Activated naive CD4-positive, alpha-beta T cell treated with anti-CD3 and anti-CD28 coated beads for 36 hours (primary cell): ENCODE results near the gene ATXN1. TPM values are rescaled to one million over a fixed set of nuclear protein-coding genes. Genes with fewer than 3 reads are reported as not detected.

Experiments used
- CTCF ChIA-PET: fragments of 350-600 bp; sonication (Branson Sonifier 250); formaldehyde crosslinking; loops from one replicate; lab custom pipeline; 2021; ENCODE audit warnings: antibody characterized with exemption; lab: Charles Lee
- DNase-seq: peaks from one replicate; pipeline ENCODE4 v3.0.0-alpha.2; 2020
- H3K27ac Mint-ChIP-seq: one replicate; pipeline ENCODE4 v1.8.0; 2021; ENCODE audit warnings: mild to moderate bottlenecking, mixed read lengths
- H3K27me3 Mint-ChIP-seq: one replicate; pipeline ENCODE4 v1.8.0; 2021; ENCODE audit warnings: low read depth, mixed read lengths
- H3K36me3 Mint-ChIP-seq: one replicate; pipeline ENCODE4 v1.8.0; 2021; ENCODE audit warnings: low read depth, mixed read lengths
- H3K4me1 Mint-ChIP-seq: one replicate; pipeline ENCODE4 v1.8.0; 2021; ENCODE audit warnings: low read depth, mixed read lengths
- H3K4me3 Mint-ChIP-seq: one replicate; pipeline ENCODE4 v1.8.0; 2021; ENCODE audit warnings: mild to moderate bottlenecking, moderate library complexity, mixed read lengths
- H3K9me3 Mint-ChIP-seq: one replicate; pipeline ENCODE4 v1.8.0; 2021; ENCODE audit warnings: mixed read lengths
- intact Hi-C: fragments of 100-400 bp; cut with micrococcal nuclease; formaldehyde crosslinking; loops from one replicate; pipeline ENCODE4 v1.15.1; 2023
- total RNA-seq, 2 experiments: library from RNA; stranded (reverse); gene quantifications; one replicate each; pipeline ENCODE4 v1.2.3, GENCODE V29; 2021

The ATXN1 gene
- total RNA-seq, 2 experiments from 2014 or later: 9.4 to 12.7 TPM

- CTCF ChIA-PET: interaction anchor here (0.6 kb wide), 1 partner anchor 22 kb away, joined by 3 read pairs; no protein-coding TSS in a partner anchor
- Mint-ChIP-seq H3K36me3 (peaks cover 4% of the 10 kb centered on the region), H3K27ac (no peak overlapping the region), H3K4me3 (no peak overlapping the region), H3K4me1 (peaks cover 63% of the 10 kb centered on the region), H3K27me3 (no peaks in the 10 kb centered on the region), H3K9me3 (no peaks in the 10 kb centered on the region)
- DNase-seq: no peak
- intact Hi-C loops: loop anchor here (10.0 kb wide), 1 partner anchor 1667 kb away; the partner anchor contains the start of genes KDM1B and TPMT
Measured at GRCh38 chr6:16487996-16488674, 273.1 kb downstream of the ATXN1 start.

- peaks cover 73% of the 10 kb centered on the region for H3K4me1 Mint-ChIP-seq
- no peak for DNase-seq
- no peaks in the 10 kb centered on the region for H3K9me3 Mint-ChIP-seq
- H3K4me3 Mint-ChIP-seq: no peak overlapping the region
- intact Hi-C loops: loop anchor here (10.0 kb wide), 1 partner anchor 1668 kb away; the partner anchor contains the start of genes KDM1B and TPMT
- H3K27me3 Mint-ChIP-seq: no peaks in the 10 kb centered on the region
- peaks cover 4% of the 10 kb centered on the region for H3K36me3 Mint-ChIP-seq
- CTCF ChIA-PET: interaction anchor here (1.9 kb wide), 1 partner anchor 24 kb away, joined by 6 read pairs; no protein-coding TSS in a partner anchor
- H3K27ac Mint-ChIP-seq: no peak overlapping the region
Measured at GRCh38 chr6:16486661-16487060, 274.6 kb downstream of the ATXN1 start.

- H3K4me3 Mint-ChIP-seq: no peak overlapping the region
- no peaks in the 10 kb centered on the region for H3K9me3 Mint-ChIP-seq
- H3K4me1 Mint-ChIP-seq: peaks cover 77% of the 10 kb centered on the region
- H3K27me3 Mint-ChIP-seq: no peaks in the 10 kb centered on the region
- H3K36me3 Mint-ChIP-seq: peaks cover 4% of the 10 kb centered on the region
- CTCF ChIA-PET: interaction anchor here (0.6 to 1.6 kb wide), 4 partner anchors 12 to 69 kb away, joined by 3 to 6 read pairs (median 4); no protein-coding TSS in a partner anchor
- intact Hi-C loops: loop anchor here (1.0 to 10.0 kb wide), 6 partner anchors 8 to 1671 kb away; partner anchors contain the start of genes ATXN1, KDM1B and TPMT
- peak overlapping the region; percentile 87 for H3K27ac Mint-ChIP-seq
- DNase-seq: no peak
Measured at GRCh38 chr6:16483315-16483875, 277.9 kb downstream of the ATXN1 start.

- H3K4me1 Mint-ChIP-seq: peaks cover 72% of the 10 kb centered on the region
- intact Hi-C loops: loop anchor here (1.0 to 10.0 kb wide), 6 partner anchors 8 to 1672 kb away; partner anchors contain the start of genes ATXN1, KDM1B and TPMT
- H3K27ac Mint-ChIP-seq: peak overlapping the region; percentile 87
- DNase-seq: peak; percentile 46
- H3K9me3 Mint-ChIP-seq: no peaks in the 10 kb centered on the region
- H3K36me3 Mint-ChIP-seq: peaks cover 4% of the 10 kb centered on the region
- CTCF ChIA-PET: interaction anchor here (0.7 kb wide), 1 partner anchor 30 kb away, joined by 3 read pairs; no protein-coding TSS in a partner anchor
- H3K4me3 Mint-ChIP-seq: no peak overlapping the region
- H3K27me3 Mint-ChIP-seq: no peaks in the 10 kb centered on the region
Measured at GRCh38 chr6:16482702-16483314, 278.5 kb downstream of the ATXN1 start.

- CTCF ChIA-PET: interaction anchor here (0.7 to 1.2 kb wide), 3 partner anchors 31 to 162 kb away, joined by 3 read pairs; no protein-coding TSS in a partner anchor
- H3K4me1 Mint-ChIP-seq: peaks cover 70% of the 10 kb centered on the region
- peak overlapping the region; percentile 75 for H3K27ac Mint-ChIP-seq
- peak overlapping the region; percentile 32 for H3K4me3 Mint-ChIP-seq
- peak; percentile 79 for DNase-seq
- no peaks in the 10 kb centered on the region for H3K9me3 Mint-ChIP-seq
- peaks cover 7% of the 10 kb centered on the region for H3K36me3 Mint-ChIP-seq
- intact Hi-C loops: loop anchor here (1.0 to 10.0 kb wide), 6 partner anchors 45 to 1673 kb away; partner anchors contain the start of genes KDM1B and TPMT
- no peaks in the 10 kb centered on the region for H3K27me3 Mint-ChIP-seq
Measured at GRCh38 chr6:16481697-16482399, 279.4 kb downstream of the ATXN1 start.

GRCh38 chr6:16480763-16481560, 280.3 kb downstream of the ATXN1 start:
- peaks cover 7% of the 10 kb centered on the region for H3K36me3 Mint-ChIP-seq
- no peaks in the 10 kb centered on the region for H3K27me3 Mint-ChIP-seq
- no peaks in the 10 kb centered on the region for H3K9me3 Mint-ChIP-seq
- intact Hi-C loops: loop anchor here (1.0 to 10.0 kb wide), 5 partner anchors 60 to 1674 kb away; partner anchors contain the start of genes KDM1B and TPMT
- peaks cover 69% of the 10 kb centered on the region for H3K4me1 Mint-ChIP-seq
- CTCF ChIA-PET: interaction anchor here (0.6 to 1.2 kb wide), 10 partner anchors 8 to 290 kb away, joined by 3 to 9 read pairs (median 3); no protein-coding TSS in a partner anchor
- peak overlapping the region; percentile 32 for H3K4me3 Mint-ChIP-seq
- no peak for DNase-seq
- H3K27ac Mint-ChIP-seq: peak overlapping the region; percentile 75

- no peak for DNase-seq
- Mint-ChIP-seq H3K4me3 (no peak overlapping the region), H3K4me1 (peaks cover 73% of the 10 kb centered on the region), H3K27ac (no peak overlapping the region), H3K36me3 (peaks cover 4% of the 10 kb centered on the region), H3K9me3 (no peaks in the 10 kb centered on the region), H3K27me3 (no peaks in the 10 kb centered on the region)
- CTCF ChIA-PET: no interaction called here
- intact Hi-C loops: loop anchor here (10.0 kb wide), 2 partner anchors 563 to 1227 kb away; partner anchors contain the start of gene NUP153
Measured at GRCh38 chr6:16477367-16478149, 283.7 kb downstream of the ATXN1 start.

GRCh38 chr6:16476861-16477260, 284.4 kb downstream of the ATXN1 start:
- no peak for DNase-seq
- intact Hi-C loops: loop anchor here (10.0 kb wide), 2 partner anchors 562 to 1228 kb away; partner anchors contain the start of gene NUP153
- CTCF ChIA-PET: no interaction called here
- H3K4me1 Mint-ChIP-seq: peaks cover 72% of the 10 kb centered on the region
- no peak overlapping the region for H3K4me3 Mint-ChIP-seq
- no peaks in the 10 kb centered on the region for H3K9me3 Mint-ChIP-seq
- H3K36me3 Mint-ChIP-seq: peaks cover 4% of the 10 kb centered on the region
- no peak overlapping the region for H3K27ac Mint-ChIP-seq
- H3K27me3 Mint-ChIP-seq: no peaks in the 10 kb centered on the region

GRCh38 chr6:16475494-16475781, 285.8 kb downstream of the ATXN1 start:
- Mint-ChIP-seq H3K4me1 (peaks cover 69% of the 10 kb centered on the region), H3K27me3 (no peaks in the 10 kb centered on the region), H3K36me3 (peaks cover 4% of the 10 kb centered on the region), H3K27ac (peak overlapping the region; percentile 89), H3K4me3 (no peak overlapping the region), H3K9me3 (no peaks in the 10 kb centered on the region)
- intact Hi-C loops: loop anchor here (1.0 to 10.0 kb wide), 13 partner anchors 8 to 1229 kb away; partner anchors contain the start of genes ATXN1 and NUP153
- no peak for DNase-seq
- CTCF ChIA-PET: interaction anchor here (0.8 to 2.5 kb wide), 2 partner anchors 38 to 52 kb away, joined by 3 to 12 read pairs; no protein-coding TSS in a partner anchor

GRCh38 chr6:16474772-16475493, 286.3 kb downstream of the ATXN1 start:
- Mint-ChIP-seq H3K27ac (peak overlapping the region; percentile 89), H3K9me3 (no peaks in the 10 kb centered on the region), H3K27me3 (no peaks in the 10 kb centered on the region), H3K4me1 (peaks cover 68% of the 10 kb centered on the region), H3K4me3 (peak overlapping the region; percentile 14), H3K36me3 (peaks cover 4% of the 10 kb centered on the region)
- intact Hi-C loops: loop anchor here (1.0 to 10.0 kb wide), 14 partner anchors 8 to 1598 kb away; partner anchors contain the start of genes ATXN1 and NUP153
- CTCF ChIA-PET: interaction anchor here (0.8 to 2.5 kb wide), 10 partner anchors 9 to 287 kb away, joined by 3 to 14 read pairs (median 4); partner anchors contain the start of gene ATXN1
- no peak for DNase-seq
